OCI-M1 (cell line): ENCODE data around the gene GLB1L2.
A peak's percentile ranks its signal among the peaks of the same experiment; 100 is the strongest.

Experiments used
- DNase-seq: peaks from one replicate; lab custom pipeline; 2025; lab: John Stamatoyannopoulos, UW

The GLB1L2 gene

DNA sequence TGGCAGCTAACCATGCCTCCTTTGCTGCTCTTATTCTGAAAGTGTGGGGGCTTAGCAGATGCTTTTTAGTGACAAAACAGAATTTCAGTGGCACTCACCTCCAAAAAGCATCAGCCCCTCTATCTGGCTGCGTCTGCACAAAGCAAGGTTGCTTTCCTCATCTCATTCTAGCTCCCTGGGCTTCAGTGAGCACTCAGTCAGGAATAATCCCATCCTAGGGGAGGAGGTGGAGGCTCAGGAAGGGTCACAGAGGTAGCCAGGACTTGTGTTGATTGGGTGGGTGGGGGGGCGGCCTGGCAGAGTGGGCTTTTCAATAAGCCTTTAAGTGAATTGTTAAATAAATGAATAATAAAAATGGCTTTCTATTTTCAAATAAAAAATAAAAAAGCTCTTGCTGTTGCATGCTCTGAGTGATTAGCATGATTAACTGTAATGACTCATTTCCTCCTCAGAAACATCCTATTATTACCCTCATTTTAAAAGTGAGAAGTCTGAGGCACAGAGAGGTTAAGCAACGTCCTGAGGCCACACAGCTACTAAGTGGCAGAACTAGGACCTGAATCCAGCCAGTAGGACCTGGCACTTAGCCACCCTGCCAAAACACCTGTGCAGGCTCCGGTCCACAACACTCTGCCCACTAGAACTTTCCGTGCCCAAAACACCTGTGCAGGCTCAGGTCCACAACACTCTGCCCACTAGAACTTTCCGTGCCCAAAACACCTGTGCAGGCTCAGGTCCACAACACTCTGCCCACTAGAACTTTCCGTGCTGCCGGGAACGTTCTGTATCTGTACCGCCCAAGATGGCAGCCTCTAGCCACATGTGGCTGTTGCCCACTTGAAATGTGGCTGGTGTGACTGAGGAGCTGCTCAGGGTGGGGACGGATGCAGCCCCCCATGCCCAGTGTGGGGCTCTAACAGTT is 74.7 kb downstream of the GLB1L2 start:
- no peak for DNase-seq

- DNase-seq: no peak
Observed at GRCh38 chr11:134407321-134407828, 75.6 kb downstream of the GLB1L2 start.

DNA sequence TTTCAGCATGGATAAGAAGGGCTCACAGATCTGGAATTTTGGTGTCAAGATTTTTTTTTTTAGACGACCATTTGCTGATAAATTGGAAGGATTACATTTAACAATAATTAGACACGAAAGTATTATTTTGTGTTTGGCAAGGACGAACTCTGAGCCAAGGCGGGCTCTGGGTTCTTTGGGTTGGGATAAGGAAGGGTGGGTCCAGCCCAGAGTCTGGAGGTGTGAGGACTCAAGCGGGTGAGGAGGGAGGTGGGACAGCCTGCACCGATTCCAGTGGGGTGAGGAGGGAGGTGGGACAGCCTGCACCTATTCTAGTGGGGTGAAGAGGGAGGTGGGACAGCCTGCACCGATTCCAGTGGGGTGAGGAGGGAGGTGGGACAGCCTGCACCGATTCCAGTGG is 76.1 kb downstream of the GLB1L2 start:
- DNase-seq: no peak

- DNase-seq: no peak
Observed at GRCh38 chr11:134409552-134410429, 78.0 kb downstream of the GLB1L2 start.

- no peak for DNase-seq
Observed at GRCh38 chr11:134410766-134411165, 79.0 kb downstream of the GLB1L2 start.

GRCh38 chr11:134412203-134413042 is 80.6 kb downstream of the GLB1L2 start, which contains the start of gene B3GAT1:
TSS of gene B3GAT1 (minus strand) at chr11:134412242. CDS start at chr11:134387659, 24,583 bp downstream.
- DNase-seq: no peak

GRCh38 chr11:134413043-134413825 is 81.4 kb downstream of the GLB1L2 start:
- DNase-seq: no peak

GRCh38 chr11:134413826-134414731 is 82.3 kb downstream of the GLB1L2 start:
- DNase-seq: no peak

DNA sequence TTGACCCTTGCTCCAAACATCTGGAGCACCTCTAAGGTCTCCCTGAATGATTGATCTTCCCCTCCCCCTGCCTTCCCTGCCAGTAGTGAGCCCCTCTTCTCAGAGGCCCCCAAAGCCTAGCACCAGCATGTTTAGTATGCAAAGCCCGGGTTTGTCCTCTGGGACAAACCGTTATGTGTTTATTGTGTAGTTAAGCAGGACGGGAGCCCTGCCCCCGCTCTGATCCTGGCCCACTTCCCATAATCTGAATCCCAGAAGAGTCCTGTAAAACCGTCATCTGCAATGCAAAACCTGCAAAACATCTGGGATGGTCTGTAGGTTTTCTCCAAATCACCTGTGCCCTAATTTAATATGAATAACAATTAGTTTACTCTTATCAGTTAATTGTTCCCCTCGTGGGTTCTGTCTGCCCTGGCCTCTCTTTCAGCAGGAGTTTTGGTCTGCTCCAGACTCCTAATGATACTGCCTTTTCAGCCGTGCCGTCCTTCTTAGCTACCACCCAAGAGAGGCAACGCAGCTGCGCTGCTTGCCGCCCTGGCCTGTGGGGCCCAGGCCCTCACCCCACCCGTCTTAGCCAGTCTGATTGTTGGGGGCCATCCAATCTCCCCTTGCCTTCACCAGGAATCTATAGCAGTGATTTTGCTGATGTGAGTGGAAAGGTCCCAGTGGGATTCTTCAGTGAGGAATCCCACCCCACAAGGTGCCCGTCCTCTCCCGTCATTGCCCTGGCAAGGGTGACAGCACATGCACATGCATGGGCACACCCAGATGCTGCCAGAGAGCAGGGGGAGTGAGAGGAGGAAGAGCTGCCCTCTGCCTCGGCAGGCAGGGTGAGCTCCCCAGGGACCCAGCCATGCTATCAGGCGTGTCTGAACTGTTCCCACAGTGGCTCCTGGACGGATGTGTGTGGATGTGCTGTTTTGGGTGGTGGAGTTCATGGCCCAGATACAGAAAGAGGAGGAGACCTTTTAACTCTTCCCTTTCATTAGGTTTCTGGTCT is 83.3 kb downstream of the GLB1L2 start:
- DNase-seq: no peak

- DNase-seq: no peak
Observed at GRCh38 chr11:134416726-134417125, 84.9 kb downstream of the GLB1L2 start.

DNA sequence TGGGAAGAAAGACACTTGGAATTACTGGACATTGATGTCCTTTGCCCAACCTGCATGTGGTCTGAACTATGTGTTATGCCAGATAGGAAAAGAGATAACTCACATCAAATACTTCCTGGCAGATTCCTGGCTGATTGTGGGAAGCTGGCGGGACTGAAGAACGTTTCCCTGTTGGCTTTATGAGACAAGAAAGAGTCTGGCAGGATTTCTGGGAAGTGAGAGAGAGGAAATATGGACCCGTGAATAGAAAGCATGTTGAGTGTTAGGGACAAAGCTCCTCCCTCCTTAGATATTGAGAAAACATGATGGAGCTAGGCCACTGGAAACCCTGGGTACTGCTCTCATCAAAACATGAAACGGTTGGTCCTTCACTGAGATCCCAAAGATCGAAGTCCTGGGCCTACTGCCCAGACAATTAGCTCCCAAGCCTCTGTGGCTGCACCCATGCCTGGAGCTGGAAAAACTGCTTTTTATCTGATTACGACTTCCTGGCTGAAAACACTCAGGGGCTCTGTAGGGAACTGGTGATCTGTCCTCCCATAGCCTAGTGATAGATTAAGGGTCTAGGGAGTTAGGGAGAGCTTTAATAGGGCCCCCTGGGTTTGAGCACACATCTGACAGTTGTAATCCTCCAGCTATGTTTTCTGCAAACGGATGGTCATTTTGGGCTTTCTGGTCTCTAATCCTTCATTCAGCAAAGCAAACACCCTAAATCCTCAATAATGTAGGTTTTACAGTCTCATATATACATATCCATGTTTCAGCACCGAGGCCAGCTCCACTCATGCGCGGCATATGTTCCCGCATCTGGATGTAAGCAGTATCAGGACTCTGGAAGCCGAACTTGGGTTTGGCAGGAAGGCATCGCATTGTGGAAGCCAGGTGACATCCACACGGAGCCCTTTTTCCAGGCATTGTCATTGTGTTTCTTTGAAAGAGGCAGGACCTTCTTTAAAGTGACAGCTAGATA is 86.4 kb downstream of the GLB1L2 start:
- DNase-seq: peak; percentile 12

GRCh38 chr11:134423106-134423505 is 91.3 kb downstream of the GLB1L2 start:
- no peak for DNase-seq

DNA sequence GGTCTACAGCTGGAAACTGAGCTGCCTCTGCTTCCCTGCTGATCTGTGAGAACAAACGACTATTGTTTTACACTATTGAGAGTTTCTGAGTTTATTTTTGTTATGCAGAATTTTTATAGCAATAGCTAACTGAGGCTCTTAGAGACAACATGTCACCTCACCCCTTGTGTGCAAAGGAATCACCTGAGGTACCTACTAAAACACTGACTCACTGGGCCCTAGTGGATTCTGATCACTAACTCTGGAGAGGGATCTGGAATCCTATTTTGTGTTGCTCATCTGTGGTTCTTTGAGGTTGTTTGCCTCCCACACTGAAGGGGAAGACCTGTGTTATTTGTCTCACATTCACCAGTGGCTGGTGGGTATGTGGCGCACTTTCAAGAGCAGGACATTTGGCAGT is 93.6 kb downstream of the GLB1L2 start:
- no peak for DNase-seq
